ENCODE results near the gene MED20.

MED20 gene

DNA sequence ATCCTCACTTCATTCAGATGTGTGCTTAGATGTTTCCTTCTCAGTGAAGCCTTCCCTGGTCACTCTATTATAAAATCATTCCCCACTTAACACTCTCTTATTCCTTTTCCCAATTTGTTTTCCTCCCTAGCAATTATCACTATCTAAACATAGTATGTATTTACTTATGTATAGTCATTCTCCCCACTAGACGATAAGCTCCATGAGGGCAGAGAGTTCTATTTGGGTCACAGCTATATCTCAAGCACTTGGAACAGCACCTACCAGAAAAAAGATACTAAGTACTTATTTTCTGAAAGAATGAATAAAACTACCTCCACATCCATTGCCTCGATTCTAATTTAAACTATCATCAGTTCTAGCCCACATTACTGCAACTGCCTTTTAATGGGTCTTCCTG is 62.2 kb downstream of the MED20 start:
- no peak for DNase-seq

All from hypothalamus (tissue), 51 donors.